Endothelial cell of umbilical vein (primary cell): Measurements from ENCODE around the gene SEMA6C.

Experiments used
- CTCF ChIP-seq, 2 donors: IDR thresholded peaks; 1 replicate in 1 of 2; 2 replicates in 1 of 2; pipeline ENCODE4 v1.5.1; 2011; ENCODE audit warnings: low read length in 2 of 2, mild to moderate bottlenecking in 2 of 2, moderate library complexity in 2 of 2, control low read depth in 1 of 2, inconsistent platforms in 1 of 2, low read depth in 1 of 2; ENCODE audit not compliant: insufficient read depth in 1 of 2; ENCODE audit errors: extremely low read depth in 1 of 2
- EZH2 ChIP-seq: IDR thresholded peaks from 2 replicates; pipeline ENCODE4 v1.6.1; 2012; ENCODE audit warnings: borderline replicate concordance, low read depth, mild to moderate bottlenecking, moderate library complexity, low read length, inconsistent platforms; ENCODE audit not compliant: severe bottlenecking
- JUN ChIP-seq: IDR thresholded peaks from 2 replicates; pipeline ENCODE4 v1.6.1; 2011; ENCODE audit warnings: borderline replicate concordance, low read depth; ENCODE audit not compliant: insufficient read length, insufficient read depth
- MAX ChIP-seq: IDR thresholded peaks from 2 replicates; pipeline ENCODE4 v1.6.1; 2011; ENCODE audit not compliant: insufficient read depth, insufficient read length
- POLR2A ChIP-seq: IDR thresholded peaks from 2 replicates; pipeline ENCODE4 v1.6.1; 2012; ENCODE audit warnings: low read depth, mild to moderate bottlenecking, control low read depth, low read length
- POLR2AphosphoS5 ChIP-seq: IDR thresholded peaks from 2 replicates; pipeline ENCODE4 v1.6.1; 2012; ENCODE audit warnings: low read depth, mild to moderate bottlenecking, control low read depth, low read length, moderate library complexity; ENCODE audit not compliant: insufficient read depth

- no peak for TF ChIP-seq CTCF (IDR thresholded peaks at IDR 0.05; ENCODE audit: extremely low read depth in 1 of 2, insufficient read depth in 1 of 2, low read depth in 1 of 2, low read length in 2 of 2)
- no peak for TF ChIP-seq POLR2AphosphoS5
- TF ChIP-seq MAX = no peak
- TF ChIP-seq EZH2 = no peak
- TF ChIP-seq POLR2A = no peak
- TF ChIP-seq JUN = no peak
These were observed 12.9 kb upstream of the SEMA6C start for GRCh38 chr1:151159373-151159772.
